Sigmoid colon (tissue), 7 donors: ENCODE measurements around the gene TANGO6. TPM values are rescaled to one million over a fixed set of nuclear protein-coding genes. Genes with fewer than 3 reads are reported as not detected.

Experiments used
- DNase-seq: peaks from one replicate; pipeline ENCODE4 v3.0.0-alpha.2; 2019
- H3K27ac ChIP-seq, 4 donors: fragments of 200-600 bp; sonication (generic); one replicate each; pipeline ENCODE4 v1.5.1; 2016 to 2019; ENCODE audit warnings: mild to moderate bottlenecking in 1 of 4
- H3K27me3 ChIP-seq, 3 donors: fragments of 200-600 bp; sonication (generic); one replicate each; pipeline ENCODE4 v1.5.1; 2019; ENCODE audit warnings: mild to moderate bottlenecking in 1 of 3
- H3K36me3 ChIP-seq, 4 donors: fragments of 200-600 bp; sonication (generic); one replicate each; pipeline ENCODE4 v1.5.1; 2016 to 2019
- H3K4me1 ChIP-seq, 4 donors: fragments of 200-600 bp; sonication (generic); one replicate each; pipeline ENCODE4 v1.5.1; 2017 to 2019
- H3K4me3 ChIP-seq, 4 donors: fragments of 200-600 bp; sonication (generic); one replicate each; pipeline ENCODE4 v1.5.1; 2017 to 2019; ENCODE audit warnings: mild to moderate bottlenecking in 2 of 4, moderate library complexity in 1 of 4
- H3K9me3 ChIP-seq, 4 donors: fragments of 200-600 bp in 3 of 4; sonication (generic) in 3 of 4; one replicate each; pipeline versions ENCODE4 v1.5.1 to v1.6.1; 2013 to 2019
- EP300 ChIP-seq, 4 donors: sonication (generic); formaldehyde crosslinking; IDR thresholded peaks; one replicate each; pipeline ENCODE4 v1.6.1; 2017; ENCODE audit warnings: antibody characterized with exemption in 4 of 4
- POLR2A ChIP-seq, 2 donors: fragments of 450-650 bp; IDR thresholded peaks; one replicate each; pipeline ENCODE4 v1.6.1; 2016; ENCODE audit warnings: antibody characterized with exemption in 2 of 2, mild to moderate bottlenecking in 2 of 2, moderate library complexity in 2 of 2
- POLR2AphosphoS5 ChIP-seq, 4 donors: sonication (generic); formaldehyde crosslinking; IDR thresholded peaks; one replicate each; pipeline ENCODE4 v1.6.1; 2017; ENCODE audit warnings: antibody characterized with exemption in 4 of 4
- WGBS, 2 donors: extraction: QIAGEN DNeasy Blood & Tissue Kit; methylation state at CpG; one replicate each; pipeline ENCODE4 v1.1.7; 2013; 5-methylcytosine and 5-hydroxymethylcytosine counted together
- intact Hi-C: fragments of 100-400 bp; cut with DNase I; formaldehyde crosslinking; loops from one replicate; pipeline ENCODE4 v1.15.1; 2023
- polyA plus RNA-seq, 3 donors: library from polyadenylated mRNA; stranded (reverse); fragments of 200-250 nt; gene quantifications; one replicate each; pipeline ENCODE4 v1.2.3, GENCODE V29; 2013
- total RNA-seq, 4 donors: library from RNA; depleted of rRNA; stranded (reverse); fragments of >200 nt; gene quantifications; one replicate each; pipeline ENCODE4 v1.1.0, GENCODE V29; 2016
- TF ChIP-seq, protein P1 (sequence below), 4 experiments: fragments of 450-650 bp in 3 of 4; fragments of 200-600 bp in 1 of 4; IDR thresholded peaks; one replicate each; pipeline ENCODE4 v1.5.1; 2016 to 2019; ENCODE audit warnings: antibody characterized with exemption in 4 of 4, mild to moderate bottlenecking in 3 of 4, moderate library complexity in 2 of 4
- donor health status: healthy with polysubstance abuse.
- donor health status: Bipolar disorder and iron deficiency.
- donor health status: healthy.

Gene TANGO6
- total and polyA plus RNA-seq, 7 donors: 0.92 to 23.5 (median 16.0) TPM

DNA sequence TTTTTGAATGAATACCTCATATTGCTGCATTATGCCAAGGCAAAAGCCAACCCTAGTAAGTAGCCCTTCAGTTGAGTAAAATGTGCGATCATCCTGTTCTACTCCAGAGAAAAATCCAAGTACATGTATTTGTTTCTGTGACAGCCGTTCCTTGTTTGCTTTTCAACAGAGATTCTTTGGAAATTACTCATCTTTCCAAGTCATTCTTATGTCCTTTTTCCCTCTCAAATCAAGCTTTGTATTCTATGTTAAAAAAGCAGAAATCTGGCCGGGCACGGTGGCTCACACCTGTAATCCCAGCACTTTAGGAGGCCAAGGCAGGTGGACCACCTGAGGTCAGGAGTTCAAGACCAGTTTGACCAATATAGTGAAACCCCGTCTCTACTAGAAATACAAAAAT is 149.2 kb downstream of the TANGO6 start:
- no peaks in the 10 kb centered on the region for H3K4me1 ChIP-seq
- H3K4me3 ChIP-seq: no peak overlapping the region
- WGBS, 2 donors: 74 to 89% methylated on average over 5 of the region's 5 CpGs
- no peaks in the 10 kb centered on the region for H3K27me3 ChIP-seq
- no peak for DNase-seq
- no peaks in the 10 kb centered on the region for H3K36me3 ChIP-seq
- no peaks in the 10 kb centered on the region for H3K9me3 ChIP-seq
- H3K27ac ChIP-seq: no peak overlapping the region
- intact Hi-C loops: no loop called here
- TF ChIP-seq POLR2A (IDR thresholded peaks at IDR 0.05) (no peak), EP300 (IDR thresholded peaks at IDR 0.05) (no peak), POLR2AphosphoS5 (IDR thresholded peaks at IDR 0.05) (no peak)
- TF ChIP-seq, protein P1, sequence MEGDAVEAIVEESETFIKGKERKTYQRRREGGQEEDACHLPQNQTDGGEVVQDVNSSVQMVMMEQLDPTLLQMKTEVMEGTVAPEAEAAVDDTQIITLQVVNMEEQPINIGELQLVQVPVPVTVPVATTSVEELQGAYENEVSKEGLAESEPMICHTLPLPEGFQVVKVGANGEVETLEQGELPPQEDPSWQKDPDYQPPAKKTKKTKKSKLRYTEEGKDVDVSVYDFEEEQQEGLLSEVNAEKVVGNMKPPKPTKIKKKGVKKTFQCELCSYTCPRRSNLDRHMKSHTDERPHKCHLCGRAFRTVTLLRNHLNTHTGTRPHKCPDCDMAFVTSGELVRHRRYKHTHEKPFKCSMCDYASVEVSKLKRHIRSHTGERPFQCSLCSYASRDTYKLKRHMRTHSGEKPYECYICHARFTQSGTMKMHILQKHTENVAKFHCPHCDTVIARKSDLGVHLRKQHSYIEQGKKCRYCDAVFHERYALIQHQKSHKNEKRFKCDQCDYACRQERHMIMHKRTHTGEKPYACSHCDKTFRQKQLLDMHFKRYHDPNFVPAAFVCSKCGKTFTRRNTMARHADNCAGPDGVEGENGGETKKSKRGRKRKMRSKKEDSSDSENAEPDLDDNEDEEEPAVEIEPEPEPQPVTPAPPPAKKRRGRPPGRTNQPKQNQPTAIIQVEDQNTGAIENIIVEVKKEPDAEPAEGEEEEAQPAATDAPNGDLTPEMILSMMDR (IDR thresholded peaks at IDR 0.05): no peak

DNA sequence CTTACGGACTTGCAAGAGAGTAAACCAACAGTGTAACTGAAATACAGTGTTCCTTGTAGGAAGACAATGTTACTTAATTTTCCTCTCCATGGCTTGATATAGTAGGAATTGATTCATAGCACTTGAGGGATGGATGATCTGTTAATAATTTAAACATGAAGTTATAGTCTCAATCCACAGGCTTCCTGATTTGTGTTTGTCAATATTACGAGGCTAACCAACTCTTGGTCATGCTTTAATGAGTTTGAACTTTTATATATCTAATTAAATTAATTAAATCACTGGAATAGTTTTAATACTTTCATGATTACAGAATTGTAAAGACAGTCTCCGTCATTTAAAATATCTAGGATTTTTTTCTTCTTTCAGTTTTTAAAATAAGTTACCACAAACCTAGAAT is 150.1 kb downstream of the TANGO6 start:
- H3K4me3 ChIP-seq: no peak overlapping the region
- intact Hi-C loops: no loop called here
- DNase-seq: no peak
- H3K27ac ChIP-seq: no peak overlapping the region
- 43 to 76% methylated on average over 3 of the region's 3 CpGs for WGBS, 2 donors
- H3K36me3 ChIP-seq: no peaks in the 10 kb centered on the region
- no peaks in the 10 kb centered on the region for H3K27me3 ChIP-seq
- no peaks in the 10 kb centered on the region for H3K4me1 ChIP-seq
- TF ChIP-seq EP300 (IDR thresholded peaks at IDR 0.05) (no peak), POLR2A (IDR thresholded peaks at IDR 0.05) (no peak), POLR2AphosphoS5 (IDR thresholded peaks at IDR 0.05) (no peak)
- TF ChIP-seq, protein P1 (IDR thresholded peaks at IDR 0.05): no peak
- H3K9me3 ChIP-seq: no peaks in the 10 kb centered on the region

DNA sequence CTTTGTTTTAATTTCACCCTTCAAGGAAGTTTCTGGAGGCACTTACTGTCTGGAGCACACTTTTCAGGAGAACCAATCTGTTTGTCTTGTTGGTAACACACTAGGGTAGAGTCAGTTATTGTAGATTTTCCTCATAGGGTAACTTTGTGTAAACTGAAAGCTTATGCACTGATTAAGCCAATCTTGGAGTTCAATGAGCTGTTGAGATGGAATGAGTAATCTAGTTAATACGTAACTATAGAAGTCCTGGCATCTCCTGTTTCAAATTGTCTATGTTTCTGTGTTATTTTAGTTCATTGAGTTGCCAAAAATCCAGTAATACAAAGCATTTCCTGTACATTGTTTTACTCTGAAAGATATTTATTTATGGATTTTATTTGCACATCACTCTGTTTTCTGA is 150.6 kb downstream of the TANGO6 start:
- H3K4me3 ChIP-seq: no peak overlapping the region
- WGBS, 2 donors: 11 to 62% methylated on average over 1 of the region's 1 CpG
- DNase-seq: no peak
- intact Hi-C loops: no loop called here
- no peaks in the 10 kb centered on the region for H3K4me1 ChIP-seq
- H3K27me3 ChIP-seq: no peaks in the 10 kb centered on the region
- H3K36me3 ChIP-seq: no peaks in the 10 kb centered on the region
- no peaks in the 10 kb centered on the region for H3K9me3 ChIP-seq
- TF ChIP-seq, protein P1 (IDR thresholded peaks at IDR 0.05): no peak
- no peak for TF ChIP-seq POLR2AphosphoS5 (IDR thresholded peaks at IDR 0.05)
- no peak for TF ChIP-seq EP300 (IDR thresholded peaks at IDR 0.05)
- TF ChIP-seq POLR2A (IDR thresholded peaks at IDR 0.05): no peak
- no peak overlapping the region for H3K27ac ChIP-seq

DNA sequence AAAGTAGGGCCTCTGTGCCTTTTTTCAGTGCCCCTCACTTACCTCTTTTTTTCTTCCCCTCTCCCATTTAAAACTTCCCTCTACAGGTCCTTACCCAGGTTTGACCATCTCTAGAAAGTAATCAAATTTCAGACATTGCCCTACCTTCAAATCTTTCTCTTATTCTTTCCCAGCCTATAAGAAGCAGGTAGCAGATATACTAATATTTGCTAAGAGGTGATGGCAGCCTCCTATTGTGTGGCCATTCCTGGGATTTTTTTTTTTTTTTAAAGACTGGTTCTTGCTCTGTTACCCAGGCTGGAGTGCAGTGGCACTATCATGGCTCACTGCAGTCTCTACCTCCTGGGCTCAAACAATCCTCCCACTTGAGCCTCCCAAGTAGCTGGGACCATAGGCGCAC is 151.0 kb downstream of the TANGO6 start:
- WGBS, 2 donors: 97 to 98% methylated on average over 1 of the region's 1 CpG
- DNase-seq: no peak
- no peaks in the 10 kb centered on the region for H3K36me3 ChIP-seq
- TF ChIP-seq POLR2AphosphoS5 (IDR thresholded peaks at IDR 0.05) (no peak), POLR2A (IDR thresholded peaks at IDR 0.05) (no peak), EP300 (IDR thresholded peaks at IDR 0.05) (no peak)
- TF ChIP-seq, protein P1 (IDR thresholded peaks at IDR 0.05): no peak
- H3K27ac ChIP-seq: no peak overlapping the region
- H3K27me3 ChIP-seq: no peaks in the 10 kb centered on the region
- H3K9me3 ChIP-seq: no peaks in the 10 kb centered on the region
- no peaks in the 10 kb centered on the region for H3K4me1 ChIP-seq
- intact Hi-C loops: no loop called here
- no peak overlapping the region for H3K4me3 ChIP-seq

DNA sequence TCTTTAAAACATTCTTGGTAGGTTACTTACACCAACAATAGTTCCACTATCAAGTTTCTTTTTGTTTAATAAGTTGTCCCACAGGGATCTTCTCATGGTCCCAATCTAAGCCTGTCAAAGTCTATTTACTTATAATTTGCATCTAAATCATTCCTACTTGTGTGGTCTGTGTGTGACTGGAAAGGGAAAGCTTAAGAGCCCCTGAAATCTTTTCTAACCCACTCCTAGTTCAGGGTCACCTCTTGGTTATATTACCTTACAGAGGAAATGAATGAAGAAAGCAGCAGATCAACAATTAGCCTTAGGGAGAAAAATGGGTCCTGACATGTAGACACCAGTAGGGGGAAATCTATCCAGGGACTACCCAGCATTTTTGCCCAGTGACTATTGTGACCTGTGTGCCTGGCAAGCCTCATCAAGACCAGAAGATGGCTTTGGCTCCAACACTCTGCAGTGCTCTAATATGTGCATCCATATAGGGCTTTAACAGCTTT is 151.7 kb downstream of the TANGO6 start:
- Histone ChIP-seq H3K27ac (no peak overlapping the region), H3K36me3 (no peaks in the 10 kb centered on the region), H3K9me3 (no peaks in the 10 kb centered on the region), H3K27me3 (no peaks in the 10 kb centered on the region), H3K4me3 (no peak overlapping the region), H3K4me1 (no peaks in the 10 kb centered on the region)
- intact Hi-C loops: no loop called here
- DNase-seq: no peak
- TF ChIP-seq EP300 (IDR thresholded peaks at IDR 0.05) (no peak), POLR2AphosphoS5 (IDR thresholded peaks at IDR 0.05) (no peak), POLR2A (IDR thresholded peaks at IDR 0.05) (no peak)
- TF ChIP-seq, protein P1 (IDR thresholded peaks at IDR 0.05): no peak
